GM19351 (cell line): ENCODE data around the gene CPNE7.

Experiments
- ATAC-seq: cut with Tn5 transposase; IDR thresholded peaks from one replicate; pipeline ENCODE4 v1.9.1; 2021; ENCODE audit warnings: mild to moderate bottlenecking, moderate library complexity; ENCODE audit not compliant: unreplicated experiment

Gene CPNE7

DNA sequence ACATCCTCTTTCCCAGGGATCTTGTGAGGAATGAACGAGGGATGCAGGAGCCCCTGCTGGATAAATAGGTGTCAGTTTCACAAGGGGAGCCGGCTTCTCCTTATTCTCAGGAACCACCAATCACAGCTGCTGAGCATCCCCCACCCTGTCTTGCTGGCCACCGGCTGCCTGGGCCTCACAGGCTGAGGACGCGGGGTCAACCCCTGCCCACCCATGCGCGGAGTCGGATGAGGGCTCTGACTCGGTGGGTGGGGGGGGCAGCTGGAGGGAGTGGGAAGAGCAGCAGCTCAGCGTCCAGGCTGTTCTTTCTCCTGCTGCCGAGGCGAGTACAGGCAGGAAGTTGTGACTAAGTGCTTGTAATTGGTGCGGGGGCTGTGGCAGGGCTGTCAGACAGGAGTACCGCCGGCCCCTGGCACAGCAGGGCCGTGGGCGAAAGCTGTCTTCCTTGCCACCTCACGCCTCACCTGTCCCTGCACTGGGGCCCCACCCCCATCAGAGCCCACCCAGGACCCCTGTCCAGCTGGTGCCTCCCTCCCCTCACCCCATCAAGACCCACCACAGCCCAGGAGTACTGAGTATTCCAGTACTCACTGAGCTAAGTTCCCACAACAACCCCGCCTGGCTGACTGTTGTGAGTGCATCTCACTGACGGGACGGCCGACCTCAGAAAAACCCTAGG lies 26.9 kb downstream of the CPNE7 start:
- ATAC-seq, result no peak

- ATAC-seq, result no peak
Observed at GRCh38 chr16:89602952-89603590, 27.5 kb downstream of the CPNE7 start.

DNA sequence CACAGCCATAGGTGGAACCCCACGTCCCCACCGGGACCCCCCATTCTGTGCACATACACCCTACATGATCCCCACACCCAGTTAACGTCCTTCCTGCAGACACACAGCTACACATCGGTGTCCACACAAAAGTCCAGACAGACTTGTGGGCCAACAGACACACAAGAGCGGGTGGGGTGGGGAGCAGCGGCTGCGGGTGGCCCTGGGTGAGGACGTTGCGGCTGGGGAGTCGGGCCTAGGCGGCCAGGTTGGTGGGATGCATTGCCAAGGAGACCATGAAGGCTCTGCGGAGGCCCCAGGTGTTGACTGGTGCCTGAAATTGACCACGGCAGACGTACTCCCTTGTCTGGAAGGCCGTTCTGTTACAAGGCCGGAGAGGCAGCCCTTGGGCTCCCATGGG lies 29.2 kb downstream of the CPNE7 start:
- no peak for ATAC-seq

DNA sequence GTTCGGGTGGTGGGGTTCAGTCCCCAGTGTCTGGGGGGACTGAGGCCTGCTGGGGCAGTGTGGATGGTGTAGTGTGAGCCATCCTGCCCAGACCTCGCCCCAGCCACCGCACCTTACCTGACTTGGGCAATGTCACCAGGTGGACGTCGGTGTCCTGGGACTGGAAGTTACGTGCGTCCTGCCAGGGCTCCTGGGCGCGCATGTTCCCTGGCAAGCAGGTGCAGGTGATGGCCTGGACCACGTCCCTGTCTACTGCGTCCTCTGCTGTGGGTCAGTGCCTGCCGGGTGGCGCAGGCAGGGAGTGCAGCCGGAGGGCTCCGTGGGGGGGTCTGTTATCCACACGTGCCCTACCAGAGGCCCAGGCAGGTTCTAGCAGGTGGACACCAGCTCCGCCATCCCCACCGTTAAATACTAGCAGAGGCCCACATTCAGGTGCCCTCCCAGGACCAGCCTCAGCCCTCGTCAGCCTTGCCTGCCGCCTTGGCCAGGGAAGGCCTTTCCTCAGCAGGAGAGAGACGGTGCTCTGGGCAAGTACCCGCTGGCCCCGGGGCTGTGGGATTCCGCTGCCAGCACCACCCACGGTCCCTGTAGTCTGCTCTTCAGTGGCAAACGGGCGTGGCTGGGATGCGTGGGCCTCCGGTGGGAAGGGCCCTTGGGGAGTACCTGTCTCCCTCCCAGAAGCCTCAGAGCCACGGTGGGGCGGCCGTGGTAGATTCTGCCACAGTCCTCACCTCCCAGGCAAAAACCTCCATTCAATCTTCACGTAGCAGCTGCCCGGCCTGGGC lies 29.8 kb downstream of the CPNE7 start:
- no peak for ATAC-seq

- ATAC-seq, result no peak
Observed at GRCh38 chr16:89606006-89606405, 30.4 kb downstream of the CPNE7 start.

GRCh38 chr16:89607453-89607852 lies 31.9 kb downstream of the CPNE7 start:
- no peak for ATAC-seq

- ATAC-seq, result no peak
Observed at GRCh38 chr16:89607937-89608740, 32.6 kb downstream of the CPNE7 start.

DNA sequence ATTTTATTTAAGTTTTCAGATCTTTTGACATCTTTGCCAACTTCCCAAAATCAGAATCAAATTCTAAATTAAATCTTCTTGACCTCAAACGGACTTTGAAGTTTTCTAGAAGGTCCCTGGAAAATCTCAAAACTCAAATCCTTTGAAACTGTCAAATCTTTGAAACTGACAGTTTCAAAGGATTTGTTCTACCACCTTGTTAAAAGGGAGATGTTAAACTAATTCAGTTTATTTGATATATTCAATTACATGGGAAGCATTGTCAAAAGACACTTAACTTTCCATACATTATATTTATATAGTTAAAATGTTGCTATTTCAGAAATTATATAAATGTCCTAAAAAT lies 34.5 kb downstream of the CPNE7 start:
- no peak for ATAC-seq

DNA sequence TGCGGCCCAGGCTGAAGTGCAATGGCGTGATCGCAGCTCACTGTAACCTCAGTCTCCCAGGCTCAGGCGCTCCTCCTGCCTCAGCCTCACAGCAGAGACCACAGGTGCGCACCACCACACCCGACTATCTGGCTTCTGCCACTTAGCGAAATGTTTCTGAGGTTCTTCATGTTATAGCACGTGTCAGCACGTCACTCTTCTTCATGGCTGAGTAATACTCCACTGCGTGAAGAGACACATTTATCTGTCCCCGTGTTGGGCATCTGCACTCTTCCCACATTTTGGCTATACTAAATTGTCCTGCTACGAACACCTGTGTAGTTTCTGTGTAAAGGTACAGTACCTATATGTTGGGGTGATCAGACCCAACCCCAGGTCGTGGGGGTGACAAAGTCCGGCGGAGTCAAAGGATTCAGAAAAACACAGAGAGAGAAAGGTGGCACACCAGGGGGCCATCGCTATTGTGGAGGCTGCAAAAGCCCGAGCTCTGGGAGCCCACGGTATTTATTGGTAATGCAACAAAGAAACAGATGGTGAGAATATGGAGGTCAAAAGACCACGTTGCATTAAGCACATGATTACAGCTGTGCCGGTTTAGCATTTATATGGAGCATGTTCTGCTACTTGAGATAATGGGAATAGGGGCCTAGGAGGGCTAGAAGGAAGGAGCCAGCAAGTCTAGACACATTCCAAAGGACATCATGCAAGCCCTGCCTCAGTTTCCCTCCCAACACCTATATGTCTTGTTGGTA lies 37.0 kb downstream of the CPNE7 start:
- ATAC-seq, result no peak

DNA sequence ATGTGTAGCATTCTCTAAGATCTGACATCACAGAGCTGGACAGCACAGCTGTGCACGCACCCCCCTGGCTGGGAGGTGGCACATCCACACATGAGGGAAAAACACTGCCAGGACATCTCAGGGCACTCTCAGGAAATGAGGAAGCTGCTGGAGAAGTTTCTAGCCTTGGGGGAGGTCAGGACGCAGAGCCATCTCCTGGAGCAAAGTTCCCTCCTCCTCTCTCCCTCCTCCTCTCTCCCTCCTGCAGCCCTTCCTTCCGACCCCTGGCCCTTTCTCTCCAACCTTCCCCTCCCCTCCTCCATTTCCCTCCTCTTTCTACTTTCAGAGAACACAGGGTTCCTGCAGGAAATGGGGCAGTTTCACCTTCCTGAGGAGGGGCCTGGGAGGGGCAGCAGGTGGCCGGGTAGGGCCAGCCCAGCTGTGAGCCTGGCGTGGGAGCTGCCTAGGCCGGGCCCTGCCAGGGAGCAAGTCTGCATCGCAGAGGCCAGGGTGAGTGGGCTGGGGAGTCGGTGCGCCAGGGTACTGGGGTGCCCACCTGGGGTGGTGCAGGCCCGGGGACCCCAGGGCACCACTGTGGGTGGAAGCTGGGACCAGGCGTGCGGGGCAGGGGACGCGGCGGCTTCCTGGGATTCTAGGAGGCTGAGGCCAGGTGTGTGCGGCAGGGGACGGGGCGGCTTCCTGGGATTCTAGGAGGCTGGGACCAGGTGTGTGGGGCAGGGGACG lies 37.8 kb downstream of the CPNE7 start, which contains the start of gene DPEP1:
DPEP1 (plus strand) TSS at position 412 of the 723 bp plus-strand sequence. CDS start 16,769 bp downstream, outside the sequence.
- ATAC-seq, result no peak

DNA sequence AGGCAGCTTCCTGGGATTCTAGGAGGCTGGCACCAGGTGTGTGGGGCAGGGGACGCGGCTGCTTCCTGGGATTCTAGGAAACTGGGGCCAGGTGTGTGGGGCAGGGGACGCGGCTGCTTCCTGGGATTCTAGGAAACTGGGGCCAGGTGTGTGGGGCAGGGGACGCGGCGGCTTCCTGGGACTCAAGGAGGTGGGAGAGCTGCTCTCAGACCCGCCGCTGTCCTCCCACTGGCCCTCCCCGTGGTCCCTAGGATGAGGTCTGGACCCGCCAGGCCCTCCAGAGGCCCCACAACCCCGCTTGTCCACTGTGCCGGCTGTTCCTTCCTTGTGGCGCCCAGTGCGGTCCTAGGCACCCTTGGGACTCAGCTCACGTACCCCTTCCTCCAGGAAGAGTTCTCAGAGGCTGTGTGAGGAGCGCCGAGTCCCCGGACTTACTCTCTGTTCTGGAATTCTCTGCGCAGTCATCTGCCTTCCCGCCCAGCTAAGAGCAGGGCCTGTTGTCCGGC lies 38.4 kb downstream of the CPNE7 start:
- no peak for ATAC-seq

- no peak for ATAC-seq
Observed at GRCh38 chr16:89615176-89615575, 39.6 kb downstream of the CPNE7 start.

GRCh38 chr16:89615596-89616090 lies 40.1 kb downstream of the CPNE7 start:
- ATAC-seq, result no peak

DNA sequence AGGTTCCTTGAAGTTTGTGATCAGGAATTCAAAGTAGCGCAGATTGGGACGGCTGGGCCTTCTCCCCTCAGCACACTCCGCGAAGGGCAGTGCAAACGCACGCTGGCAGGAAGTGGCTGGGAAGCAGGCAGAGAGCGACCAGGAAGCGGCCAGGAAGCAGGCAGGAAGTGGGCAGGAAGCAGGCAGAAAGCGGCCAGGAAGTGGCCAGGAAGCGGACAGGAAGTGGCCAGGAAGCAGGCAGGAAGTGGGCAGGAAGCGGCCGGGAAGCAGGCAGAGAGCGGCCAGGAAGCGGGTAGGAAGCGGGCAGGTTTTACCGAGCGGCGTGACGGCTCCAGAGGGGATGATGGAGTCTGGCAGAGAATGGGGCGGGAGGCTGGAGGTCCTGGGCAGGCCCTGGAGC lies 41.1 kb downstream of the CPNE7 start:
- ATAC-seq, result no peak

DNA sequence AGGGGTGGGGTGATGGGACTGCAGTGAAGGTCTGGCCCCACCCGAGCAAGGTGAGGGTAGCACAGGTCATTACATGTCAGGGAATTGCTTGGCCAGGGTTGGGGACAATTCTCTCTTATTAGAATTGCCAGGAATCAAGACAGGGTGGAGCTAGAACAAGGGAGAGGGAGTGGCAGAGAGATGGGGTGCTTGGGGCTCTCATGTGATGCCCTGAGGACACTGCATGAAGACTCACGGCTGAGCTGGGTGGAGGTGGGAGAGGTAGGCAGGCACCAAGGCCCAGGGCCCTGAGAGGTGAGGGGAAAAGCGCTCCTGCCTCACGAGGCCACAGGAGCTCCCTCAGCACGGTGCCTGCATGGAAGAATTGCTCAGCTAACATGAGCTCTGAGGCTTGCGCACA lies 41.5 kb downstream of the CPNE7 start:
- no peak for ATAC-seq

DNA sequence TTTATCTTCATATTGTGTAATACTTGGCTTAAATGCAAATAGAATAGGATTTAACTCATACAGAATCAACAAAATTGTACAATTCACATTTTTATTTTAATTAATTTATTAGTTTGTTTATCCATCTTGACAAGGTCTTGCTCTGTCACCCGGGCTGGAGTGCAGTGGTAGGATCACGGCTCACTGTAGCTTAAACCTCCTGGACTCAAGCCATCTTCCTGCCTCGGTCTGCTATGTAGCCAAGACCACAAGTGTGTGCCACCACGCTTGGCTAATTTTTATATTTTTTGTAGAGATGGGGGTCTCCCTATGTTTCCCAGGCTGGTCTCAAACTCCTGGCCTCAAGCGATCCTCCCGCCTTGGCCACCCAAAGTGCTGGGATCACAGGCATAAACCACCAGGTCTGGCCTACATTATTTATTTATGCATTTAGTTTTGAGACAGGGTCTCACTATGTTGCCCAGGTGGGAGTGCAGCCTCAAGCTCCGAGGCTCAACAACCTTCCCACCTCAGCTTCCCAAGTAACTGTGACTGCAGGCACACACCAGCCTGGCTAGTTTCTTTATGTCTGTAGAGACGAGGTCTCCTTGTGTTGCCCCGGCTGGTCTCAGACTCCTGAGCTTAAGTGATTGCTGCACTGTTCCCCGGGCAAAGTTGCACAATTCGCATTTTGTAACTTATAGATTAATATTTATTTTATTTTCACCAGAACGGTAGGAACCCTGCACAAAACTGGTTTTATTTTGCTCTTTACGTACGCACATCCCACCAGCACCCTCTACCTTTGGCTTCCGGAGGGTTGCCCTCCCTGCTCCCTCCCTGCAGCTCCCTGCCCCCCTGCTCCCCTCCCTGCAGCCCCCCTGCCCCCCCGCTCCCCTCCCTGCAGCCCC lies 42.8 kb downstream of the CPNE7 start:
- ATAC-seq, result no peak

DNA sequence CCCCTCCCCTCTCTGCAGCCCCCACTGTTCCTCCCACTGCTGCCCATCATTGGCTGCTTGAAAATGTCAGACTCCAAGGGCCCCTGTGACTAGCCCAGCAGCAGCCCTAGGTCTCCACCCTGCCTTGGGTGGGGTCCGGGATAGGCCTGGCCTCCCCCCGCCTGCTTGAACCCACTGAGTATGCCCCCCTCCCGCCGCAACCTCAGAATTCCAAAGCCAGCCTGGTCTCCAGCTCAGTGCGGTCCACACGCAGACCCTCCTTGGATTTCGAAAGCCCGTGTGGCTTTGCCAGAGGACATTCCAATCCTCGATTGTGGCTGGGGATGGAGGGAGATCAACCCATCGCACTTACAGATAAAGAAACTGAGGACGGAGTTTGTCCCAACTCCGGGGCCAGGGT lies 44.3 kb downstream of the CPNE7 start:
- no peak for ATAC-seq

DNA sequence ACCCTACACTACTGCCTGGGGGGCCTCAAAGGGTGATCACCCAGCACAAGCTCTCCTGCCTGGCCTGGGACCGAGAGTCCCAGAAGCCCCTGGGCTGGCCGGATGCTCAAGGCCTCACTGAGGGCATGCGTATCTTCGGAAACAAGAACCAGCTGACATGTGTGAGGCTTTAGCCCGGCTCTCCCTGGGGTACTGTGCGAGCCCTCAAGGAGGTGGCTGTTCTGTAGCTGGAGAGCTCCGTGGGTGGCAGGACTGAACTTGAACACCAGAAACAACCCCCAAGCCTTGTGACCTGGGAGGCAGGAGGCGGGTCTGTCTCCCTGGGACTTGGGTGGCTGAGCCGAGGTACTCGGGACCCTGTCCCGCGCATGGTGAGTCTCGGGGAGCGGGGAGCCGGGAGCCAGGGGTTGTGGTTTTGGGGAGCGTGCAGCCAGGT lies 44.9 kb downstream of the CPNE7 start:
- no peak for ATAC-seq
